ENCODE results near the gene PPIH. TPM values are rescaled to one million over a fixed set of nuclear protein-coding genes. Genes with fewer than 3 reads are reported as not detected.

Gene PPIH
- total and polyA plus RNA-seq, 10 of the 15 experiments (the other 5 are each of a cell fraction or from before 2014, with no cell fraction given) = 75.1 to 172 (median 122) TPM

- H3K4me3 ChIP-seq = no peak overlapping the region
- in situ Hi-C loops (cut with MboI) = no loop called here
- no peak for DNase-seq (ENCODE audit: low read depth, low spot score)
- no TSS peak for BruUV-seq (replicated peaks)
- H2AFZ ChIP-seq (ENCODE audit: control insufficient read depth, low read depth, low read length) = no peak overlapping the region
- intact Hi-C loops (cut with micrococcal nuclease; ENCODE audit: unreplicated experiment) = no loop called here
- CTCF ChIA-PET = no interaction called here
- 98% methylated on average over 3 of the region's 3 CpGs for WGBS (ENCODE audit: insufficient coverage, insufficient replicate concordance, low lambda C conversion rate, missing lambda C conversion rate)
- H3K79me2 ChIP-seq (ENCODE audit: control insufficient read depth, insufficient read depth, low read length) = no peaks in the 10 kb centered on the region
- H3K27ac ChIP-seq (ENCODE audit: control insufficient read depth, insufficient read depth) = no peak overlapping the region
- no peak for ATAC-seq
- H3K4me2 ChIP-seq (ENCODE audit: control insufficient read depth, insufficient read depth) = no peak overlapping the region
- H3K36me3 ChIP-seq (ENCODE audit: control insufficient read depth in 2 of 2, insufficient read depth in 2 of 2, low read length in 1 of 2) = peaks cover 17 to 26% of the 10 kb centered on the region in 2 experiments
- POLR2A ChIA-PET = interaction anchor here (1.0 kb wide), 1 partner anchor 97 kb away, joined by 3 read pairs; the partner anchor contains the start of genes C1orf50 and P3H1
- SMC1A ChIA-PET (ENCODE audit: uncharacterized antibody, unreplicated experiment) = interaction anchor here (0.7 kb wide), 1 partner anchor 10 kb away, joined by 3 read pairs; no protein-coding TSS in a partner anchor
- no peak for FAIRE-seq
- H3K9ac ChIP-seq (ENCODE audit: control insufficient read depth, insufficient read depth, low read length) = no peak overlapping the region
- RAD21 ChIA-PET (ENCODE audit: unreplicated experiment) = no interaction called here
- no peaks in the 10 kb centered on the region for H3K27me3 ChIP-seq (replicated peaks in 1 of 2; ENCODE audit: control insufficient read depth in 2 of 2, insufficient read depth in 2 of 2, low read length in 1 of 2)
- no peaks in the 10 kb centered on the region for H3K4me1 ChIP-seq (ENCODE audit: control insufficient read depth, insufficient read depth, low read length)
- no peaks in the 10 kb centered on the region for H3K9me3 ChIP-seq (replicated peaks; ENCODE audit: control insufficient read depth, insufficient read depth, low read length)
- H4K20me1 ChIP-seq (ENCODE audit: control insufficient read depth, insufficient read depth) = no peaks in the 10 kb centered on the region
- TF ChIP-seq ESRRA (IDR thresholded peaks at IDR 0.05; ENCODE audit: low read length) = no peak
- no peak for TF ChIP-seq ATF7 (IDR thresholded peaks at IDR 0.05; ENCODE audit: low read depth)
- TF ChIP-seq GABPA (IDR thresholded peaks at IDR 0.05; ENCODE audit: low read depth) = no peak
- TF ChIP-seq POLR2AphosphoS2 (IDR thresholded peaks at IDR 0.05; ENCODE audit: low read depth, low read length) = no peak
- no peak for TF ChIP-seq RAD21 (IDR thresholded peaks at IDR 0.05; ENCODE audit: insufficient read depth, low read depth, low read length)
- no peak for TF ChIP-seq TCF12 (IDR thresholded peaks at IDR 0.05; ENCODE audit: low read depth, low read length)
- no peak for TF ChIP-seq SUPT20H (IDR thresholded peaks at IDR 0.05; ENCODE audit: borderline replicate concordance, control insufficient read depth, low read depth, low read length)
- no peak for TF ChIP-seq ZNF207 (IDR thresholded peaks at IDR 0.05; ENCODE audit: borderline replicate concordance)
- TF ChIP-seq ZBTB40 (IDR thresholded peaks at IDR 0.05; ENCODE audit: borderline replicate concordance) = no peak
- TF ChIP-seq ASH2L (IDR thresholded peaks at IDR 0.05; ENCODE audit: borderline replicate concordance, low read depth) = no peak
- no peak for TF ChIP-seq CREB1 (IDR thresholded peaks at IDR 0.05; ENCODE audit: low read depth)
- TF ChIP-seq IRF3 (IDR thresholded peaks at IDR 0.05) = no peak
- no peak for TF ChIP-seq EZH2 (IDR thresholded peaks at IDR 0.05; ENCODE audit: borderline replicate concordance, control insufficient read depth, low read depth, low read length)
- no peak for TF ChIP-seq MYB (IDR thresholded peaks at IDR 0.05; ENCODE audit: borderline replicate concordance, low read depth, low read length)
- no peak for TF ChIP-seq RCOR1 (conservative IDR thresholded peaks at IDR 0.05; ENCODE audit: low read depth, low read length)
- TF ChIP-seq E2F8 (IDR thresholded peaks at IDR 0.05; ENCODE audit: low read depth, partially characterized antibody) = no peak
- no peak for TF ChIP-seq SP1 (IDR thresholded peaks at IDR 0.05; ENCODE audit: low read depth, low read length)
Measured at GRCh38 chr1:42669936-42670335, 11.7 kb downstream of the PPIH start.
